GM23338 (cell line): Measurements from ENCODE around the gene CDC42BPA. TPM values are rescaled to one million over a fixed set of nuclear protein-coding genes. Genes with fewer than 3 reads are reported as not detected.

Source experiments
- ATAC-seq: fragments of 200-7000 bp; cut with Tn5 transposase; 3 replicates; pipeline ENCODE4 v1.9.1; 2020
- DNase-seq: peaks from one replicate; pipeline ENCODE4 v3.0.0-alpha.2; 2015; ENCODE audit warnings: low spot score
- H2AFZ ChIP-seq: fragments of 200-600 bp; sonication (generic); 2 replicates; pipeline ENCODE4 v1.8.0; 2016; ENCODE audit warnings: antibody characterized with exemption, mild to moderate bottlenecking, moderate library complexity
- H3F3A ChIP-seq: fragments of 200-600 bp; sonication (generic); replicated peaks from 2 replicates; pipeline ENCODE4 v1.8.0; 2017; ENCODE audit warnings: antibody characterized with exemption, mixed run types, low read depth
- H3K27ac ChIP-seq: fragments of 200-600 bp; sonication (generic); 2 replicates; pipeline ENCODE4 v1.6.1; 2016; ENCODE audit warnings: low read depth
- H3K27me3 ChIP-seq: fragments of 200-600 bp; sonication (generic); 2 replicates; pipeline ENCODE4 v1.8.0; 2016; ENCODE audit warnings: mild to moderate bottlenecking, mixed run types, moderate library complexity; ENCODE audit not compliant: insufficient read depth
- H3K36me3 ChIP-seq: fragments of 200-600 bp; sonication (generic); 2 replicates; pipeline ENCODE4 v1.8.0; 2016; ENCODE audit warnings: mild to moderate bottlenecking; ENCODE audit not compliant: insufficient read depth
- H3K4me1 ChIP-seq: fragments of 200-600 bp; sonication (generic); 2 replicates; pipeline ENCODE4 v1.8.0; 2016; ENCODE audit warnings: mild to moderate bottlenecking, moderate library complexity; ENCODE audit not compliant: insufficient read depth
- H3K4me2 ChIP-seq: fragments of 200-600 bp; sonication (generic); 2 replicates; pipeline ENCODE4 v1.7.1; 2017; ENCODE audit warnings: mixed run types
- H3K4me3 ChIP-seq: fragments of 200-600 bp; sonication (generic); 2 replicates; pipeline ENCODE4 v1.6.1; 2016; ENCODE audit warnings: mixed run types
- H3K79me2 ChIP-seq: fragments of 200-600 bp; sonication (generic); replicated peaks from 2 replicates; pipeline ENCODE4 v1.8.0; 2017; ENCODE audit warnings: mild to moderate bottlenecking; ENCODE audit not compliant: insufficient read depth
- H3K9me2 ChIP-seq: fragments of 200-600 bp; sonication (generic); 2 replicates; pipeline ENCODE4 v1.8.0; 2017; ENCODE audit not compliant: insufficient read depth
- H4K20me1 ChIP-seq: fragments of 200-600 bp; sonication (generic); replicated peaks from 2 replicates; pipeline ENCODE4 v1.8.0; 2017; ENCODE audit warnings: mild to moderate bottlenecking; ENCODE audit not compliant: insufficient read depth
- H3K27ac Mint-ChIP-seq: 2 replicates; pipeline ENCODE4 v1.8.0; 2020; ENCODE audit warnings: inconsistent platforms, mild to moderate bottlenecking, moderate library complexity, mixed read lengths
- H3K27me3 Mint-ChIP-seq: 3 replicates; pipeline ENCODE4 v1.8.0; 2022; ENCODE audit warnings: low read depth, mild to moderate bottlenecking, moderate library complexity, mixed read lengths, inconsistent platforms; ENCODE audit not compliant: insufficient read depth, poor library complexity
- H3K36me3 Mint-ChIP-seq: 3 replicates; pipeline ENCODE4 v1.8.0; 2021; ENCODE audit warnings: low read depth, mild to moderate bottlenecking, inconsistent platforms, moderate library complexity, mixed read lengths
- H3K4me1 Mint-ChIP-seq: 3 replicates; pipeline ENCODE4 v1.8.0; 2020; ENCODE audit warnings: mild to moderate bottlenecking, inconsistent platforms, mixed read lengths
- H3K4me3 Mint-ChIP-seq: 3 replicates; pipeline ENCODE4 v1.8.0; 2021; ENCODE audit warnings: moderate library complexity, mild to moderate bottlenecking, inconsistent platforms, mixed read lengths
- H3K9me3 Mint-ChIP-seq: 3 replicates; pipeline ENCODE4 v1.8.0; 2020; ENCODE audit warnings: moderate library complexity, mild to moderate bottlenecking, inconsistent platforms, mixed read lengths
- CREB1 ChIP-seq: fragments of 250-450 bp; sonication (Bioruptor Pico); IDR thresholded peaks from 2 replicates; pipeline ENCODE4 v1.5.0; 2020; ENCODE audit warnings: low read depth, mild to moderate bottlenecking, moderate library complexity
- CTCF ChIP-seq, 2 experiments: fragments of 200-600 bp in 1 of 2; sonication (generic) in 1 of 2; conservative IDR thresholded peaks; 2 replicates each; pipeline versions ENCODE4 v1.5.1 to v1.6.1; 2016 to 2017; ENCODE audit warnings: antibody characterized with exemption in 2 of 2, low read depth in 2 of 2, mild to moderate bottlenecking in 2 of 2, moderate library complexity in 1 of 2
- JUNB ChIP-seq: IDR thresholded peaks from one replicate; pipeline ENCODE4 v1.6.1; 2016; ENCODE audit warnings: antibody characterized with exemption; ENCODE audit not compliant: unreplicated experiment
- NANOG ChIP-seq: IDR thresholded peaks from 2 replicates; pipeline ENCODE4 v1.6.1; 2016; ENCODE audit warnings: antibody characterized with exemption, borderline replicate concordance
- POLR2AphosphoS5 ChIP-seq: IDR thresholded peaks from 2 replicates; pipeline ENCODE4 v1.6.1; 2016; ENCODE audit warnings: antibody characterized with exemption, low read depth
- REST ChIP-seq: IDR thresholded peaks from one replicate; pipeline ENCODE4 v1.6.1; 2018; ENCODE audit warnings: antibody characterized with exemption; ENCODE audit not compliant: unreplicated experiment
- STAT1 ChIP-seq: IDR thresholded peaks from one replicate; pipeline ENCODE4 v1.6.1; 2016; ENCODE audit warnings: antibody characterized with exemption; ENCODE audit not compliant: unreplicated experiment
- ZNF114 ChIP-seq: fragments of 250-450 bp; sonication (Bioruptor Pico); IDR thresholded peaks from 2 replicates; pipeline ENCODE4 v1.5.0; 2020; ENCODE audit warnings: mild to moderate bottlenecking, moderate library complexity
- ZNF331 ChIP-seq: fragments of 250-450 bp; sonication (Bioruptor Pico); IDR thresholded peaks from 2 replicates; pipeline ENCODE4 v1.5.0; 2020; ENCODE audit warnings: low read depth, mild to moderate bottlenecking, moderate library complexity
- polyA plus RNA-seq: library from polyadenylated mRNA; unstranded; fragments of >200 nt; fragmentation: Nextera tagmentation; extraction: Ambion mirVana; gene quantifications from 2 replicates; pipeline ENCODE4 v1.2.1, GENCODE V29; 2016
- total RNA-seq: library from RNA; depleted of rRNA; stranded (reverse); fragments of >200 nt; shearing (Covaris generic); gene quantifications from 2 replicates; pipeline ENCODE4 v1.2.3, GENCODE V29; 2014

The CDC42BPA gene
- total and polyA plus RNA-seq, 2 experiments from 2014 or later: 17.7 to 40.1 TPM

- Mint-ChIP-seq H3K27ac (no peak overlapping the region), H3K9me3 (no peaks in the 10 kb centered on the region), H3K36me3 (peaks cover 21% of the 10 kb centered on the region), H3K27me3 (peaks cover 19% of the 10 kb centered on the region), H3K4me3 (no peak overlapping the region), H3K4me1 (peaks cover 15% of the 10 kb centered on the region)
- no peaks in the 10 kb centered on the region for H3K9me2 ChIP-seq
- H3K4me2 ChIP-seq: no peak overlapping the region
- no peak for DNase-seq
- H3F3A ChIP-seq: no peaks in the 10 kb centered on the region; the same call in 1 of the 2 replicates
- no peaks in the 10 kb centered on the region; the same call in 1 of the 2 replicates for H4K20me1 ChIP-seq
- no peak for TF ChIP-seq REST
- TF ChIP-seq JUNB: no peak
- no peak for TF ChIP-seq CTCF (conservative IDR thresholded peaks at IDR 0.05; ENCODE audit: low read depth in 2 of 2)
- TF ChIP-seq STAT1: no peak
- no peak for TF ChIP-seq CREB1 (CRISPR knock-in tag)
- no peak for TF ChIP-seq ZNF114
- TF ChIP-seq ZNF331 (CRISPR knock-in tag): no peak
- no peak overlapping the region for H3K4me3 ChIP-seq
- no peaks in the 10 kb centered on the region for H3K79me2 ChIP-seq
- H3K27me3 ChIP-seq: no peaks in the 10 kb centered on the region
- no peaks in the 10 kb centered on the region for H3K4me1 ChIP-seq
- H3K36me3 ChIP-seq: no peaks in the 10 kb centered on the region
- ATAC-seq: no peak
- H3K27ac ChIP-seq: no peak overlapping the region
- H2AFZ ChIP-seq: no peak overlapping the region
Measured at GRCh38 chr1:226986496-226987178, 331.7 kb downstream of the CDC42BPA start.

- no peaks in the 10 kb centered on the region; the same call in 1 of the 2 replicates for H4K20me1 ChIP-seq
- H3K79me2 ChIP-seq: no peaks in the 10 kb centered on the region
- H3K36me3 ChIP-seq: no peaks in the 10 kb centered on the region
- H3K4me1 ChIP-seq: no peaks in the 10 kb centered on the region
- Mint-ChIP-seq H3K27ac (peak overlapping the region; percentile 78; the same call in 1 of the 2 replicates), H3K4me1 (peaks cover 15% of the 10 kb centered on the region), H3K27me3 (peaks cover 19% of the 10 kb centered on the region), H3K9me3 (no peaks in the 10 kb centered on the region), H3K4me3 (no peak overlapping the region), H3K36me3 (peaks cover 21% of the 10 kb centered on the region)
- no peaks in the 10 kb centered on the region for H3K9me2 ChIP-seq
- no peaks in the 10 kb centered on the region for H3K27me3 ChIP-seq
- H3K4me2 ChIP-seq: no peak overlapping the region
- DNase-seq (no peak), ATAC-seq (no peak)
- no peaks in the 10 kb centered on the region; the same call in 1 of the 2 replicates for H3F3A ChIP-seq
- no peak overlapping the region for H2AFZ ChIP-seq
- H3K27ac ChIP-seq: no peak overlapping the region
- TF ChIP-seq NANOG (no peak), CTCF (conservative IDR thresholded peaks at IDR 0.05; ENCODE audit: low read depth in 2 of 2) (no peak), POLR2AphosphoS5 (no peak)
- no peak overlapping the region for H3K4me3 ChIP-seq
Measured at GRCh38 chr1:226985839-226986463, 332.3 kb downstream of the CDC42BPA start.
